WTC11 (cell line): ENCODE measurements around the gene SLTM.

Experiments
- CBFB ChIP-seq: sonication (generic); formaldehyde crosslinking; IDR thresholded peaks from 2 replicates; pipeline ENCODE4 v1.8.1; 2022; ENCODE audit warnings: mild to moderate bottlenecking, low read depth, missing genetic modification reagents
- CREM ChIP-seq: sonication (generic); formaldehyde crosslinking; IDR thresholded peaks from 2 replicates; pipeline ENCODE4 v1.8.1; 2022; ENCODE audit warnings: mild to moderate bottlenecking, missing genetic modification reagents, moderate library complexity
- EMX1 ChIP-seq: fragments of 250-450 bp; sonication (Bioruptor Pico); IDR thresholded peaks from 2 replicates; pipeline ENCODE4 v1.8.0; 2021; ENCODE audit warnings: mild to moderate bottlenecking
- MXD4 ChIP-seq: fragments of 250-450 bp; sonication (Bioruptor Pico); IDR thresholded peaks from 2 replicates; pipeline ENCODE4 v1.8.0; 2021; ENCODE audit warnings: mild to moderate bottlenecking, moderate library complexity, borderline replicate concordance
- RELA ChIP-seq: sonication (generic); formaldehyde crosslinking; IDR thresholded peaks from 2 replicates; pipeline ENCODE4 v1.8.1; 2022; ENCODE audit warnings: missing genetic modification reagents, mild to moderate bottlenecking, borderline replicate concordance
- ZBTB21 ChIP-seq: sonication (generic); formaldehyde crosslinking; IDR thresholded peaks from 2 replicates; pipeline ENCODE4 v1.8.1; 2023; ENCODE audit warnings: mild to moderate bottlenecking, missing genetic modification reagents, borderline replicate concordance
- TF ChIP-seq, protein P1 (sequence below): fragments of 200-600 bp; IDR thresholded peaks from 2 replicates; pipeline ENCODE4 v1.8.0; 2022; ENCODE audit warnings: antibody characterized with exemption
- TF ChIP-seq, protein P2 (sequence below): sonication (generic); formaldehyde crosslinking; conservative IDR thresholded peaks from 2 replicates; pipeline ENCODE4 v1.8.1; 2023; ENCODE audit warnings: mild to moderate bottlenecking, low read depth, missing genetic modification reagents, moderate library complexity
- TF ChIP-seq, protein P3 (sequence below): sonication (generic); formaldehyde crosslinking; IDR thresholded peaks from 2 replicates; pipeline ENCODE4 v1.8.0; 2022; ENCODE audit warnings: missing genetic modification reagents
- TF ChIP-seq, protein P4 (sequence below): sonication (generic); formaldehyde crosslinking; IDR thresholded peaks from 2 replicates; pipeline ENCODE4 v1.8.1; 2023; ENCODE audit warnings: mild to moderate bottlenecking, missing genetic modification reagents, moderate library complexity

DNA sequence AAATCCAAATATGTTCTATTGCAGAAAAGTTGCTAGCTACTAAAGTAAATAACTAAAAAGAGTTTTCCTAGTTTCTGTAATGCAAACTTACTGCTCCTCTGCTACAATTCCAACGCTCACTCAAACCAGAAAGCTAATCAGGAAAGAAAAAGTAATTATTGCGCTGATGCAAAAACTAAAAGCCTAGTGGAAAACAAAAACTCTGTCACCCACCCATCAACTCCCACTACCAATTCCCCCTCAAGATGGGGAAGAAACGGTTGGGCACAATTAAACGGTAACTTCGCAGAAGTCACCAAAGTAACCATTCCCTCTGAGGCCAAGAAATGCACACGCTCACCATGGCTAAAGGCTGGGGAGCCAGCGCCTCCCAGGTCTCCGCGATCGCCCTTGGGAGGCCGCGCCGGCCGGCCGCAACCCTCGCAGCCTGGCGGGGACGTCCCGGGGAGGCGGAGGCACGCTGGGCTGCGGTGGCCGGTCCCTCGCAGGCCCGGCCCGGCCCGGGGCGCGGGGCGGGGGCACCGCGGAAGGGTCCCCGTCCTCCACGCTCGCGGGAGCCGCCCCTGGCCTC is 684 bp downstream of the SLTM start:
- TF ChIP-seq, protein P1, sequence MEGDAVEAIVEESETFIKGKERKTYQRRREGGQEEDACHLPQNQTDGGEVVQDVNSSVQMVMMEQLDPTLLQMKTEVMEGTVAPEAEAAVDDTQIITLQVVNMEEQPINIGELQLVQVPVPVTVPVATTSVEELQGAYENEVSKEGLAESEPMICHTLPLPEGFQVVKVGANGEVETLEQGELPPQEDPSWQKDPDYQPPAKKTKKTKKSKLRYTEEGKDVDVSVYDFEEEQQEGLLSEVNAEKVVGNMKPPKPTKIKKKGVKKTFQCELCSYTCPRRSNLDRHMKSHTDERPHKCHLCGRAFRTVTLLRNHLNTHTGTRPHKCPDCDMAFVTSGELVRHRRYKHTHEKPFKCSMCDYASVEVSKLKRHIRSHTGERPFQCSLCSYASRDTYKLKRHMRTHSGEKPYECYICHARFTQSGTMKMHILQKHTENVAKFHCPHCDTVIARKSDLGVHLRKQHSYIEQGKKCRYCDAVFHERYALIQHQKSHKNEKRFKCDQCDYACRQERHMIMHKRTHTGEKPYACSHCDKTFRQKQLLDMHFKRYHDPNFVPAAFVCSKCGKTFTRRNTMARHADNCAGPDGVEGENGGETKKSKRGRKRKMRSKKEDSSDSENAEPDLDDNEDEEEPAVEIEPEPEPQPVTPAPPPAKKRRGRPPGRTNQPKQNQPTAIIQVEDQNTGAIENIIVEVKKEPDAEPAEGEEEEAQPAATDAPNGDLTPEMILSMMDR = no peak
- TF ChIP-seq RELA (CRISPR knock-in tag) (no peak), CREM (no peak), EMX1 (CRISPR knock-in tag) (no peak), ZBTB21 (CRISPR knock-in tag) (no peak), CBFB (no peak), MXD4 (CRISPR knock-in tag) (no peak)
- TF ChIP-seq, protein P2, sequence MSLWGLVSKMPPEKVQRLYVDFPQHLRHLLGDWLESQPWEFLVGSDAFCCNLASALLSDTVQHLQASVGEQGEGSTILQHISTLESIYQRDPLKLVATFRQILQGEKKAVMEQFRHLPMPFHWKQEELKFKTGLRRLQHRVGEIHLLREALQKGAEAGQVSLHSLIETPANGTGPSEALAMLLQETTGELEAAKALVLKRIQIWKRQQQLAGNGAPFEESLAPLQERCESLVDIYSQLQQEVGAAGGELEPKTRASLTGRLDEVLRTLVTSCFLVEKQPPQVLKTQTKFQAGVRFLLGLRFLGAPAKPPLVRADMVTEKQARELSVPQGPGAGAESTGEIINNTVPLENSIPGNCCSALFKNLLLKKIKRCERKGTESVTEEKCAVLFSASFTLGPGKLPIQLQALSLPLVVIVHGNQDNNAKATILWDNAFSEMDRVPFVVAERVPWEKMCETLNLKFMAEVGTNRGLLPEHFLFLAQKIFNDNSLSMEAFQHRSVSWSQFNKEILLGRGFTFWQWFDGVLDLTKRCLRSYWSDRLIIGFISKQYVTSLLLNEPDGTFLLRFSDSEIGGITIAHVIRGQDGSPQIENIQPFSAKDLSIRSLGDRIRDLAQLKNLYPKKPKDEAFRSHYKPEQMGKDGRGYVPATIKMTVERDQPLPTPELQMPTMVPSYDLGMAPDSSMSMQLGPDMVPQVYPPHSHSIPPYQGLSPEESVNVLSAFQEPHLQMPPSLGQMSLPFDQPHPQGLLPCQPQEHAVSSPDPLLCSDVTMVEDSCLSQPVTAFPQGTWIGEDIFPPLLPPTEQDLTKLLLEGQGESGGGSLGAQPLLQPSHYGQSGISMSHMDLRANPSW = no peak
- TF ChIP-seq, protein P3, sequence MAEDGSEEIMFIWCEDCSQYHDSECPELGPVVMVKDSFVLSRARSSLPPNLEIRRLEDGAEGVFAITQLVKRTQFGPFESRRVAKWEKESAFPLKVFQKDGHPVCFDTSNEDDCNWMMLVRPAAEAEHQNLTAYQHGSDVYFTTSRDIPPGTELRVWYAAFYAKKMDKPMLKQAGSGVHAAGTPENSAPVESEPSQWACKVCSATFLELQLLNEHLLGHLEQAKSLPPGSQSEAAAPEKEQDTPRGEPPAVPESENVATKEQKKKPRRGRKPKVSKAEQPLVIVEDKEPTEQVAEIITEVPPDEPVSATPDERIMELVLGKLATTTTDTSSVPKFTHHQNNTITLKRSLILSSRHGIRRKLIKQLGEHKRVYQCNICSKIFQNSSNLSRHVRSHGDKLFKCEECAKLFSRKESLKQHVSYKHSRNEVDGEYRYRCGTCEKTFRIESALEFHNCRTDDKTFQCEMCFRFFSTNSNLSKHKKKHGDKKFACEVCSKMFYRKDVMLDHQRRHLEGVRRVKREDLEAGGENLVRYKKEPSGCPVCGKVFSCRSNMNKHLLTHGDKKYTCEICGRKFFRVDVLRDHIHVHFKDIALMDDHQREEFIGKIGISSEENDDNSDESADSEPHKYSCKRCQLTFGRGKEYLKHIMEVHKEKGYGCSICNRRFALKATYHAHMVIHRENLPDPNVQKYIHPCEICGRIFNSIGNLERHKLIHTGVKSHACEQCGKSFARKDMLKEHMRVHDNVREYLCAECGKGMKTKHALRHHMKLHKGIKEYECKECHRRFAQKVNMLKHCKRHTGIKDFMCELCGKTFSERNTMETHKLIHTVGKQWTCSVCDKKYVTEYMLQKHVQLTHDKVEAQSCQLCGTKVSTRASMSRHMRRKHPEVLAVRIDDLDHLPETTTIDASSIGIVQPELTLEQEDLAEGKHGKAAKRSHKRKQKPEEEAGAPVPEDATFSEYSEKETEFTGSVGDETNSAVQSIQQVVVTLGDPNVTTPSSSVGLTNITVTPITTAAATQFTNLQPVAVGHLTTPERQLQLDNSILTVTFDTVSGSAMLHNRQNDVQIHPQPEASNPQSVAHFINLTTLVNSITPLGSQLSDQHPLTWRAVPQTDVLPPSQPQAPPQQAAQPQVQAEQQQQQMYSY (CRISPR knock-in tag) = no peak
- TF ChIP-seq, protein P4, sequence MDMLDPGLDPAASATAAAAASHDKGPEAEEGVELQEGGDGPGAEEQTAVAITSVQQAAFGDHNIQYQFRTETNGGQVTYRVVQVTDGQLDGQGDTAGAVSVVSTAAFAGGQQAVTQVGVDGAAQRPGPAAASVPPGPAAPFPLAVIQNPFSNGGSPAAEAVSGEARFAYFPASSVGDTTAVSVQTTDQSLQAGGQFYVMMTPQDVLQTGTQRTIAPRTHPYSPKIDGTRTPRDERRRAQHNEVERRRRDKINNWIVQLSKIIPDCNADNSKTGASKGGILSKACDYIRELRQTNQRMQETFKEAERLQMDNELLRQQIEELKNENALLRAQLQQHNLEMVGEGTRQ (CRISPR knock-in tag) = no peak
